Measurements from ENCODE around the gene GAL3ST1.

The GAL3ST1 gene

GRCh38 chr22:30511109-30511508 lies 63.4 kb downstream of the GAL3ST1 start:
- DNase-seq (ENCODE audit: low read depth, low spot score): no peak
- H3K4me3 ChIP-seq (ENCODE audit: low read length): no peak overlapping the region

DNA sequence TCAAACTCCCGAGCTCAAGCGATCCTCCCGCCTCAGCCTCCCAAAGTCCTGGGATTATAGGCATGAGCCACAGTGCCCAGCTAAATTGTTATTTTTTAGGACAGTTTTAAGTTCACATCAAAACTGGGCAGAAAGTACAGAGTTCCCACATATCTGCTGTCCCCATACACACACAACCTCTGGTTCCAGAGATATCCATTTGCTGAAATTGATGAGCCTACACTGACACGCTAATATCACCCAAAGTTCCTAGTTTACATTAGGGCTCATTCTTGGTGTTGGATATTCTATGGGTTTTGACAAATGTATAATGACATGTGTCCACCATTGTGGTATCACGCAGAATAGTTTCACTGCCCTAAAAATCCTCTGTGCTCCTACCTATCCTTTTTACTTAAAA lies 66.2 kb downstream of the GAL3ST1 start:
- no peak for DNase-seq (ENCODE audit: low read depth, low spot score)
- H3K4me3 ChIP-seq (ENCODE audit: low read length): no peak overlapping the region

DNA sequence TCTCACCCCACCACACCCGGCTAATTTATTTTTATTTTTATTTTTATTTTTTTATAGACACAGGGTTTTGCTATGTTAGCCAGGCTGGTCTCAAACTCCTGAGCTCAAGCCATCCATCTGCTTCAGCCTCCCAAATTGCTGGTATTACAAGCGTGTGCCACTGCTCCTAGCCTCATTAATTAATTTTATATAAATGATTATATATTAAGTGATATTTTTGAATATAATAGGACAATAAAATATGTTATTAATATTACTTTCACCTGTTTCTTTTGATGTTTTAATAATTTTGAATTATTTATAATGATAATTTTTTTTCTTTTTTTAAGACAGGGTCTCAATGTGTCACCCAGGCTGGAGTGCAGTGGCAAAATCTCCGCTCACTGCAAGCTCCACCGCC lies 66.8 kb downstream of the GAL3ST1 start:
- no peak overlapping the region for H3K4me3 ChIP-seq (ENCODE audit: low read length)
- DNase-seq (ENCODE audit: low read depth, low spot score): no peak

- no peak for DNase-seq (ENCODE audit: low read depth, low spot score)
- H3K4me3 ChIP-seq (ENCODE audit: low read length): no peak overlapping the region
Observed at GRCh38 chr22:30506507-30506968, 67.9 kb downstream of the GAL3ST1 start.

All from Jurkat, Clone E6-1 (cell line).